ENCODE results near the gene ATP4B. TPM values are rescaled to one million over a fixed set of nuclear protein-coding genes. Genes with fewer than 3 reads are reported as not detected.

ATP4B gene
- polyA plus RNA-seq, 1 of the 3 experiments (the other 2 are of a cell fraction), result not detected

GRCh38 chr13:113618455-113618854, 39.5 kb downstream of the ATP4B start:
- peaks cover 0 to 6% of the 10 kb centered on the region in 2 experiments for H3K36me3 ChIP-seq (replicated peaks in 1 of 2; ENCODE audit: control insufficient read depth in 1 of 2, insufficient read depth in 2 of 2, low read length in 1 of 2)
- H2AFZ ChIP-seq (ENCODE audit: low read depth), result no peak overlapping the region
- DNase-seq, result no peak
- peaks cover 45% of the 10 kb centered on the region for H4K20me1 ChIP-seq (ENCODE audit: insufficient read depth)
- WGBS (ENCODE audit: low lambda C conversion rate), result 97% methylated on average over 7 of the region's 7 CpGs
- no peaks in the 10 kb centered on the region for H3K9me2 ChIP-seq
- CTCF ChIA-PET, result no interaction called here
- no peak overlapping the region for H3K27ac ChIP-seq (ENCODE audit: low read depth in 2 of 2, low read length in 1 of 2)
- no peaks in the 10 kb centered on the region for H3F3A ChIP-seq (replicated peaks; ENCODE audit: insufficient read depth)
- POLR2A ChIA-PET, result interaction anchor here (0.6 kb wide), 1 partner anchor 243 kb away, joined by 3 read pairs; no protein-coding TSS in a partner anchor
- H3K4me3 ChIP-seq (ENCODE audit: low read depth in 2 of 2, low read length in 1 of 2), result no peak overlapping the region
- no peaks in the 10 kb centered on the region for H3K9me3 ChIP-seq
- no peak overlapping the region for H3K9ac ChIP-seq
- TF ChIP-seq POLR2AphosphoS5 (IDR thresholded peaks at IDR 0.05; ENCODE audit: low read depth, low read length) (no peak), EZH2phosphoT487 (IDR thresholded peaks at IDR 0.05; ENCODE audit: borderline replicate concordance, low read depth) (no peak), PBX3 (IDR thresholded peaks at IDR 0.05) (no peak), RAD21 (IDR thresholded peaks at IDR 0.05; ENCODE audit: low read length) (no peak), FOXJ3 (CRISPR knock-in tag; IDR thresholded peaks at IDR 0.05) (no peak), GABPA (IDR thresholded peaks at IDR 0.05; ENCODE audit: low read depth) (no peak), GATA2 (CRISPR knock-in tag; IDR thresholded peaks at IDR 0.05) (no peak), RFX5 (IDR thresholded peaks at IDR 0.05; ENCODE audit: low read length) (no peak), SMC3 (IDR thresholded peaks at IDR 0.05; ENCODE audit: low read depth, low read length) (no peak), ZBTB33 (IDR thresholded peaks at IDR 0.05; ENCODE audit: borderline replicate concordance, low read depth) (no peak), EP300 (IDR thresholded peaks at IDR 0.05; ENCODE audit: borderline replicate concordance in 1 of 2, low read depth in 1 of 2, low read length in 1 of 2) (no peak), ELF1 (IDR thresholded peaks at IDR 0.05) (no peak), TAF1 (IDR thresholded peaks at IDR 0.05; ENCODE audit: borderline replicate concordance, low read depth, low read length) (no peak), CHD2 (IDR thresholded peaks at IDR 0.05; ENCODE audit: low read length, partially characterized antibody) (no peak), FOXM1 (IDR thresholded peaks at IDR 0.05; ENCODE audit: low read depth) (no peak), USF1 (IDR thresholded peaks at IDR 0.05; ENCODE audit: borderline replicate concordance, low read depth) (no peak), RCOR1 (IDR thresholded peaks at IDR 0.05; ENCODE audit: low read length) (no peak), USF2 (IDR thresholded peaks at IDR 0.05; ENCODE audit: borderline replicate concordance, low read depth, low read length) (no peak), MAX (IDR thresholded peaks at IDR 0.05; ENCODE audit: low read depth) (no peak), IRF3 (IDR thresholded peaks at IDR 0.05; ENCODE audit: low read depth, low read length) (no peak)
- peaks cover 63% of the 10 kb centered on the region for H3K79me2 ChIP-seq (ENCODE audit: insufficient read depth)
- H3K4me2 ChIP-seq, result no peak overlapping the region
- peaks cover 3 to 15% of the 10 kb centered on the region in 2 experiments; a peak in 2 of 4 replicates for H3K4me1 ChIP-seq (ENCODE audit: control insufficient read depth in 1 of 2, insufficient read depth in 2 of 2, low read depth in 1 of 2, low read length in 1 of 2)
- H3K27me3 ChIP-seq (ENCODE audit: insufficient read depth), result no peaks in the 10 kb centered on the region
